Mesenchymal stem cell (in vitro differentiated cells and primary cell): ENCODE data around the gene HAUS5.

Experiments
- DNase-seq: peaks from one replicate; pipeline ENCODE4 v3.0.0-alpha.2; 2013
- H2AFZ ChIP-seq: one replicate; pipeline ENCODE4 v1.6.1; 2013; ENCODE audit warnings: low read depth, mild to moderate bottlenecking, control low read depth, inconsistent platforms, low read length, moderate library complexity
- H2AK5ac ChIP-seq: 2 replicates; pipeline ENCODE4 v1.6.1; 2013; ENCODE audit warnings: low read length, moderate library complexity, mild to moderate bottlenecking, inconsistent platforms; ENCODE audit not compliant: severe bottlenecking
- H2BK120ac ChIP-seq: one replicate; pipeline ENCODE4 v1.6.1; 2013; ENCODE audit warnings: low read depth, mild to moderate bottlenecking, inconsistent platforms, low read length, moderate library complexity
- H2BK12ac ChIP-seq, 2 experiments: one replicate each; pipeline ENCODE4 v1.6.1; 2013; ENCODE audit warnings: inconsistent platforms in 2 of 2, low read length in 2 of 2, mild to moderate bottlenecking in 2 of 2, moderate library complexity in 2 of 2, control low read depth in 1 of 2
- H2BK15ac ChIP-seq: one replicate; pipeline ENCODE4 v1.6.1; 2013; ENCODE audit warnings: mild to moderate bottlenecking, low read depth, inconsistent platforms; ENCODE audit not compliant: poor library complexity, severe bottlenecking
- H2BK5ac ChIP-seq: 2 replicates; pipeline ENCODE4 v1.6.1; 2013; ENCODE audit warnings: low read depth, mild to moderate bottlenecking, low read length, control low read depth, inconsistent platforms; ENCODE audit not compliant: poor library complexity, severe bottlenecking
- H3K14ac ChIP-seq, 2 experiments: one replicate each; pipeline ENCODE4 v1.6.1; 2013; ENCODE audit warnings: inconsistent platforms in 2 of 2, low read length in 2 of 2, control low read depth in 1 of 2, mild to moderate bottlenecking in 1 of 2, moderate library complexity in 1 of 2
- H3K18ac ChIP-seq, 2 experiments: one replicate each; pipeline ENCODE4 v1.6.1; 2013; ENCODE audit warnings: inconsistent platforms in 2 of 2, low read length in 2 of 2, control low read depth in 1 of 2, low read depth in 1 of 2, mild to moderate bottlenecking in 1 of 2
- H3K23ac ChIP-seq, 2 experiments: one replicate each; pipeline ENCODE4 v1.6.1; 2013; ENCODE audit warnings: inconsistent platforms in 2 of 2, low read length in 2 of 2, mild to moderate bottlenecking in 2 of 2, moderate library complexity in 2 of 2, control low read depth in 1 of 2
- H3K27ac ChIP-seq: 2 replicates; pipeline ENCODE4 v1.5.1; 2013; ENCODE audit warnings: mild to moderate bottlenecking, moderate library complexity, low read length, control low read depth, inconsistent platforms; ENCODE audit not compliant: poor library complexity, severe bottlenecking
- H3K27me3 ChIP-seq, 2 experiments: 2 replicates each; pipeline versions ENCODE4 v1.6.1 to v1.7.0; 2013; ENCODE audit warnings: low read length in 2 of 2, mild to moderate bottlenecking in 2 of 2, moderate library complexity in 2 of 2, control low read depth in 1 of 2, inconsistent platforms in 1 of 2; ENCODE audit not compliant: control insufficient read depth in 1 of 2, insufficient read depth in 1 of 2
- H3K36me3 ChIP-seq, 2 experiments: 2 replicates each; pipeline versions ENCODE4 v1.6.1 to v1.7.0; 2013; ENCODE audit warnings: low read length in 2 of 2, control low read depth in 1 of 2, inconsistent platforms in 1 of 2, low read depth in 1 of 2, mild to moderate bottlenecking in 1 of 2; ENCODE audit not compliant: insufficient read depth in 2 of 2, control insufficient read depth in 1 of 2
- H3K4ac ChIP-seq, 2 experiments: one replicate each; pipeline ENCODE4 v1.6.1; 2013; ENCODE audit warnings: inconsistent platforms in 2 of 2, low read length in 2 of 2, mild to moderate bottlenecking in 2 of 2, moderate library complexity in 2 of 2, control low read depth in 1 of 2, low read depth in 1 of 2
- H3K4me1 ChIP-seq: 2 replicates; pipeline ENCODE4 v1.6.1; 2013; ENCODE audit warnings: low read depth, low read length, control low read depth; ENCODE audit not compliant: control insufficient read depth, insufficient read depth
- H3K4me2 ChIP-seq: 2 replicates; pipeline ENCODE4 v1.6.1; 2013; ENCODE audit warnings: low read length, mild to moderate bottlenecking, inconsistent platforms; ENCODE audit not compliant: poor library complexity, severe bottlenecking
- H3K4me3 ChIP-seq, 2 experiments: 2 replicates each; pipeline versions ENCODE4 v1.5.1 to v1.7.0; 2013; ENCODE audit warnings: low read length in 2 of 2, mild to moderate bottlenecking in 2 of 2, control low read depth in 1 of 2, low read depth in 1 of 2; ENCODE audit not compliant: insufficient read depth in 1 of 2
- H3K79me1 ChIP-seq: replicated peaks from 2 replicates; pipeline ENCODE4 v1.6.1; 2013; ENCODE audit warnings: mild to moderate bottlenecking, control low read depth, low read length, inconsistent platforms; ENCODE audit not compliant: poor library complexity, severe bottlenecking
- H3K9ac ChIP-seq: 2 replicates; pipeline ENCODE4 v1.7.0; 2013; ENCODE audit warnings: mild to moderate bottlenecking, low read length, moderate library complexity
- H3K9me3 ChIP-seq: 2 replicates; pipeline ENCODE4 v1.7.0; 2013; ENCODE audit warnings: mild to moderate bottlenecking, low read length; ENCODE audit not compliant: control insufficient read depth
- H4K8ac ChIP-seq: one replicate; pipeline ENCODE4 v1.6.1; 2013; ENCODE audit warnings: inconsistent platforms, mild to moderate bottlenecking, low read length, moderate library complexity
- H4K91ac ChIP-seq: one replicate; pipeline ENCODE4 v1.6.1; 2013; ENCODE audit warnings: mild to moderate bottlenecking, low read length, inconsistent platforms
- WGBS: methylation state at CpG from one replicate; pipeline ENCODE4 v1.1.7; 2013; ENCODE audit warnings: mixed read lengths; 5-methylcytosine and 5-hydroxymethylcytosine counted together

The HAUS5 gene

GRCh38 chr19:35623327-35624010, 10.9 kb downstream of the HAUS5 start:
- Histone ChIP-seq H3K23ac (no peak overlapping the region), H3K79me1 (peaks cover 2% of the 10 kb centered on the region), H3K4ac (no peak overlapping the region), H3K4me3 (no peak overlapping the region), H3K18ac (no peak overlapping the region), H2BK15ac (no peak overlapping the region), H3K27me3 (no peaks in the 10 kb centered on the region), H4K91ac (no peak overlapping the region), H4K8ac (no peak overlapping the region), H3K4me1 (no peaks in the 10 kb centered on the region), H2BK12ac (no peak overlapping the region), H2BK120ac (no peak overlapping the region), H2AK5ac (no peak overlapping the region), H3K9ac (no peak overlapping the region), H3K27ac (no peak overlapping the region), H2AFZ (no peak overlapping the region), H2BK5ac (no peak overlapping the region), H3K4me2 (no peak overlapping the region), H3K36me3 (peaks cover 7 to 20% of the 10 kb centered on the region in 2 experiments), H3K14ac (no peak overlapping the region), H3K9me3 (no peaks in the 10 kb centered on the region)
- DNase-seq = no peak
- WGBS = 97% methylated on average over 2 of the region's 6 CpGs

- no peak overlapping the region for H3K23ac ChIP-seq
- no peak for DNase-seq
- no peak overlapping the region for H2BK12ac ChIP-seq
- peak overlapping the region; percentile 79 for H3K27ac ChIP-seq
- H3K4me1 ChIP-seq = peaks cover 7% of the 10 kb centered on the region
- H2BK120ac ChIP-seq = no peak overlapping the region
- no peaks in the 10 kb centered on the region for H3K9me3 ChIP-seq
- peak overlapping the region; percentile 47 to 71 for H3K18ac ChIP-seq
- H3K36me3 ChIP-seq = peaks cover 24 to 31% of the 10 kb centered on the region in 2 experiments
- peak overlapping the region; percentile 100 for H3K9ac ChIP-seq
- H2AFZ ChIP-seq = peak overlapping the region; percentile 69
- peak overlapping the region; percentile 24 for H2BK5ac ChIP-seq
- H3K4me2 ChIP-seq = peak overlapping the region; percentile 93
- peak overlapping the region; percentile 66 to 99 for H3K4me3 ChIP-seq
- WGBS = 27% methylated on average over 8 of the region's 9 CpGs
- H2BK15ac ChIP-seq = no peak overlapping the region
- H2AK5ac ChIP-seq = peak overlapping the region; percentile 55
- peak overlapping the region in 1 of 2 experiments; percentile 20 for H3K14ac ChIP-seq
- peak overlapping the region; percentile 92 for H4K8ac ChIP-seq
- H3K27me3 ChIP-seq = no peaks in the 10 kb centered on the region
- H4K91ac ChIP-seq = peak overlapping the region; percentile 44
- peak overlapping the region; percentile 67 to 85 for H3K4ac ChIP-seq
- H3K79me1 ChIP-seq = peaks cover 31% of the 10 kb centered on the region
Observed at GRCh38 chr19:35628264-35628564, 15.7 kb downstream of the HAUS5 start.

- peak within 1 kb of the TSS; percentile 95 to 99 for H3K4me3 ChIP-seq
- peak within 1 kb of the TSS; percentile 55 for H2AK5ac ChIP-seq
- no peaks in the 10 kb centered on the region for H3K27me3 ChIP-seq
- peak within 1 kb of the TSS; percentile 93 for H3K4me2 ChIP-seq
- H3K18ac ChIP-seq = peak within 1 kb of the TSS; percentile 57 to 71
- H3K23ac ChIP-seq = no peak within 1 kb of the TSS
- H3K4ac ChIP-seq = peak within 1 kb of the TSS; percentile 67 to 85
- peak within 1 kb of the TSS; percentile 79 for H3K27ac ChIP-seq
- peak within 1 kb of the TSS in 1 of 2 experiments; percentile 20 for H3K14ac ChIP-seq
- H2BK15ac ChIP-seq = peak within 1 kb of the TSS; percentile 53
- H3K36me3 ChIP-seq = peaks cover 30 to 35% of the 10 kb centered on the region in 2 experiments
- under 1% methylated on average over 56 of the region's 56 CpGs for WGBS
- no peak within 1 kb of the TSS for H2BK120ac ChIP-seq
- peak within 1 kb of the TSS; percentile 44 for H4K91ac ChIP-seq
- H3K79me1 ChIP-seq = peaks cover 36% of the 10 kb centered on the region
- H2BK12ac ChIP-seq = no peak within 1 kb of the TSS
- peaks cover 7% of the 10 kb centered on the region for H3K4me1 ChIP-seq
- H3K9ac ChIP-seq = peak within 1 kb of the TSS; percentile 100
- peak within 1 kb of the TSS; percentile 69 for H2AFZ ChIP-seq
- peak within 1 kb of the TSS; percentile 92 for H4K8ac ChIP-seq
- peak; percentile 99 for DNase-seq
- peak within 1 kb of the TSS; percentile 24 for H2BK5ac ChIP-seq
- H3K9me3 ChIP-seq = no peaks in the 10 kb centered on the region
Observed at GRCh38 chr19:35628565-35629331, 16.2 kb downstream of the HAUS5 start, which contains the start of gene RBM42. RBM42 (plus strand) TSS chr19:35629036; CDS start chr19:35629154, 118 bp downstream.

- Histone ChIP-seq H3K4me1 (peaks cover 8% of the 10 kb centered on the region), H3K18ac (peak overlapping the region in 1 of 2 experiments; percentile 57), H3K79me1 (peaks cover 41% of the 10 kb centered on the region), H2BK120ac (no peak overlapping the region), H2AFZ (no peak overlapping the region), H3K14ac (no peak overlapping the region), H3K36me3 (peaks cover 35 to 40% of the 10 kb centered on the region in 2 experiments), H3K27ac (no peak overlapping the region), H3K27me3 (no peaks in the 10 kb centered on the region), H3K23ac (no peak overlapping the region), H3K4me2 (peak overlapping the region; percentile 80), H3K9ac (peak overlapping the region; percentile 100), H2AK5ac (no peak overlapping the region), H3K4me3 (peak overlapping the region; percentile 95 to 99), H2BK15ac (no peak overlapping the region), H3K4ac (peak overlapping the region in 1 of 2 experiments; percentile 29), H4K8ac (peak overlapping the region; percentile 55), H4K91ac (peak overlapping the region; percentile 44), H2BK5ac (no peak overlapping the region), H2BK12ac (no peak overlapping the region), H3K9me3 (no peaks in the 10 kb centered on the region)
- DNase-seq = no peak
- WGBS = 14% methylated on average over 15 of the region's 15 CpGs
Observed at GRCh38 chr19:35629332-35629633, 16.7 kb downstream of the HAUS5 start.
